Esophagus muscularis mucosa (tissue), 4 donors: ENCODE results near the gene CNBD2.

Experiments used
- EP300 ChIP-seq: sonication (generic); formaldehyde crosslinking; IDR thresholded peaks from one replicate; pipeline ENCODE4 v1.6.1; 2017; ENCODE audit warnings: antibody characterized with exemption
- POLR2A ChIP-seq: fragments of 450-650 bp; IDR thresholded peaks from one replicate; pipeline ENCODE4 v1.6.1; 2017; ENCODE audit warnings: antibody characterized with exemption, moderate library complexity, mild to moderate bottlenecking, low read depth
- POLR2AphosphoS5 ChIP-seq, 2 donors: sonication (generic); formaldehyde crosslinking; IDR thresholded peaks; one replicate each; pipeline ENCODE4 v1.6.1; 2017; ENCODE audit warnings: antibody characterized with exemption in 2 of 2
- TF ChIP-seq, protein P1 (sequence below), 3 experiments: fragments of 200-600 bp in 2 of 3; fragments of 450-650 bp in 1 of 3; sonication (generic) in 2 of 3; IDR thresholded peaks; one replicate each; pipeline ENCODE4 v1.5.1; 2017 to 2019; ENCODE audit warnings: antibody characterized with exemption in 3 of 3, mild to moderate bottlenecking in 2 of 3, moderate library complexity in 1 of 3

DNA sequence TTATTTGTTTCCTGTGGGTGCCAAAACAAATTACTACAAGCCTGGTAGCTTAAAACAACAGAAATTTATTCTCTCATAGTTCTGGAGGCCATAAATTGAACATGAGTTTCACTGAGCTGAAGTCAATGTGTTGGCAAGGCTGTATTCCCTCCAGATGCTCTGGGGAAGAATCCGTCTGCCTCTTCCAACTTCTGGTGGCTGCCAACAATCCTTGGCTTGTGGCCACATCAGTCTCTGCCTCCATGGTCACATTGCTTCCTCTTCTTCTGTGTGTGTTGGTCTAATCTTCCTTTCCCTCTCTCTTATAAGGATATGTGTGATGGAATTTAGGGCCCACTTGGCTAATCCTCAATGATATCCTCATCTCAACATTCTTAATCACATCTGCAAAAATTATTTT, 93.4 kb downstream of the CNBD2 start:
- TF ChIP-seq, protein P1, sequence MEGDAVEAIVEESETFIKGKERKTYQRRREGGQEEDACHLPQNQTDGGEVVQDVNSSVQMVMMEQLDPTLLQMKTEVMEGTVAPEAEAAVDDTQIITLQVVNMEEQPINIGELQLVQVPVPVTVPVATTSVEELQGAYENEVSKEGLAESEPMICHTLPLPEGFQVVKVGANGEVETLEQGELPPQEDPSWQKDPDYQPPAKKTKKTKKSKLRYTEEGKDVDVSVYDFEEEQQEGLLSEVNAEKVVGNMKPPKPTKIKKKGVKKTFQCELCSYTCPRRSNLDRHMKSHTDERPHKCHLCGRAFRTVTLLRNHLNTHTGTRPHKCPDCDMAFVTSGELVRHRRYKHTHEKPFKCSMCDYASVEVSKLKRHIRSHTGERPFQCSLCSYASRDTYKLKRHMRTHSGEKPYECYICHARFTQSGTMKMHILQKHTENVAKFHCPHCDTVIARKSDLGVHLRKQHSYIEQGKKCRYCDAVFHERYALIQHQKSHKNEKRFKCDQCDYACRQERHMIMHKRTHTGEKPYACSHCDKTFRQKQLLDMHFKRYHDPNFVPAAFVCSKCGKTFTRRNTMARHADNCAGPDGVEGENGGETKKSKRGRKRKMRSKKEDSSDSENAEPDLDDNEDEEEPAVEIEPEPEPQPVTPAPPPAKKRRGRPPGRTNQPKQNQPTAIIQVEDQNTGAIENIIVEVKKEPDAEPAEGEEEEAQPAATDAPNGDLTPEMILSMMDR (IDR thresholded peaks at IDR 0.05), result no peak
- no peak for TF ChIP-seq POLR2A
- TF ChIP-seq POLR2AphosphoS5 (IDR thresholded peaks at IDR 0.05), result no peak
- TF ChIP-seq EP300, result no peak
